Natural killer cell (primary cell): ENCODE measurements around the gene MSL3B.

Experiments used
- ATAC-seq, 3 donors: fragments of 150-1000 bp in 2 of 3; fragments of 200-7000 bp in 1 of 3; cut with Tn5 transposase; 1 replicate in 1 of 3; 2 replicates in 2 of 3; pipeline ENCODE4 v1.10.0; 2021; ENCODE audit warnings: mild to moderate bottlenecking in 2 of 3, moderate library complexity in 2 of 3
- DNase-seq, 2 donors: peaks; one replicate each; pipeline versions ENCODE4 v3.0.0 to v3.0.0-alpha.2; 2013 to 2021; ENCODE audit warnings: mixed read lengths in 1 of 2
- H3K27ac ChIP-seq: one replicate; pipeline ENCODE4 v1.5.1; 2013; ENCODE audit warnings: mild to moderate bottlenecking, low read length
- H3K27me3 ChIP-seq: one replicate; pipeline ENCODE4 v1.6.1; 2013; ENCODE audit warnings: low read length; ENCODE audit not compliant: control insufficient read depth, insufficient read depth
- H3K36me3 ChIP-seq: one replicate; pipeline ENCODE4 v1.6.1; 2013; ENCODE audit warnings: low read length; ENCODE audit not compliant: control insufficient read depth, insufficient read depth
- H3K4me1 ChIP-seq: one replicate; pipeline ENCODE4 v1.6.1; 2013; ENCODE audit warnings: low read length; ENCODE audit not compliant: control insufficient read depth, insufficient read depth
- H3K4me3 ChIP-seq: one replicate; pipeline ENCODE4 v1.5.1; 2013; ENCODE audit warnings: low read length
- H3K9me3 ChIP-seq: one replicate; pipeline ENCODE4 v1.6.1; 2013; ENCODE audit warnings: low read length; ENCODE audit not compliant: control insufficient read depth, insufficient read depth
- H3K27ac Mint-ChIP-seq, 2 donors: one replicate each; pipeline ENCODE4 v1.8.0; 2022; ENCODE audit warnings: mild to moderate bottlenecking in 2 of 2, mixed read lengths in 2 of 2, moderate library complexity in 1 of 2
- H3K27me3 Mint-ChIP-seq, 2 donors: one replicate each; pipeline ENCODE4 v1.8.0; 2022; ENCODE audit warnings: low read depth in 2 of 2, mixed read lengths in 2 of 2
- H3K36me3 Mint-ChIP-seq: one replicate; pipeline ENCODE4 v1.8.0; 2022; ENCODE audit warnings: mixed read lengths
- H3K4me1 Mint-ChIP-seq, 2 donors: one replicate each; pipeline ENCODE4 v1.8.0; 2022; ENCODE audit warnings: mixed read lengths in 2 of 2
- H3K4me3 Mint-ChIP-seq: one replicate; pipeline ENCODE4 v1.8.0; 2022; ENCODE audit warnings: mild to moderate bottlenecking, moderate library complexity, mixed read lengths
- H3K9me3 Mint-ChIP-seq, 2 donors: one replicate each; pipeline ENCODE4 v1.8.0; 2022; ENCODE audit warnings: mixed read lengths in 2 of 2
- CTCF ChIP-seq: fragments of 200-600 bp; IDR thresholded peaks from one replicate; pipeline ENCODE4 v1.8.0; 2022; ENCODE audit warnings: antibody characterized with exemption
- WGBS: methylation state at CpG from one replicate; pipeline ENCODE4 v1.1.7; 2013; ENCODE audit warnings: missing lambda C conversion rate; ENCODE audit not compliant: insufficient coverage; 5-methylcytosine and 5-hydroxymethylcytosine counted together
- intact Hi-C: fragments of 100-400 bp; cut with micrococcal nuclease; formaldehyde crosslinking; loops from one replicate; pipeline ENCODE4 v1.14.2; 2022

MSL3B gene

GRCh38 chr2:233844836-233845235 lies 23.4 kb downstream of the MSL3B start:
- Histone ChIP-seq H3K27ac (no peak overlapping the region), H3K4me1 (no peaks in the 10 kb centered on the region), H3K36me3 (no peaks in the 10 kb centered on the region), H3K9me3 (no peaks in the 10 kb centered on the region), H3K27me3 (no peaks in the 10 kb centered on the region), H3K4me3 (no peak overlapping the region)
- no peak for TF ChIP-seq CTCF
- H3K4me1 Mint-ChIP-seq = peaks cover 0 to 4% of the 10 kb centered on the region in 2 donors
- H3K4me3 Mint-ChIP-seq = no peak overlapping the region
- ATAC-seq = no peak
- H3K9me3 Mint-ChIP-seq = no peaks in the 10 kb centered on the region
- 96% methylated on average over 3 of the region's 3 CpGs for WGBS
- DNase-seq = no peak
- intact Hi-C loops = no loop called here
- no peaks in the 10 kb centered on the region for H3K27me3 Mint-ChIP-seq
- no peaks in the 10 kb centered on the region for H3K36me3 Mint-ChIP-seq
- no peak overlapping the region for H3K27ac Mint-ChIP-seq

- no peaks in the 10 kb centered on the region for H3K27me3 ChIP-seq
- 96% methylated on average over 19 of the region's 19 CpGs for WGBS
- H3K4me3 ChIP-seq = no peak overlapping the region
- no peak overlapping the region for H3K27ac ChIP-seq
- no peak overlapping the region for H3K27ac Mint-ChIP-seq
- no peak for DNase-seq
- H3K4me3 Mint-ChIP-seq = no peak overlapping the region
- no peaks in the 10 kb centered on the region for H3K4me1 ChIP-seq
- no peaks in the 10 kb centered on the region for H3K9me3 ChIP-seq
- no peaks in the 10 kb centered on the region for H3K27me3 Mint-ChIP-seq
- H3K9me3 Mint-ChIP-seq = no peaks in the 10 kb centered on the region
- TF ChIP-seq CTCF = no peak
- no peak for ATAC-seq
- H3K36me3 Mint-ChIP-seq = no peaks in the 10 kb centered on the region
- intact Hi-C loops = no loop called here
- H3K4me1 Mint-ChIP-seq = peaks cover 0 to 4% of the 10 kb centered on the region in 2 donors
- no peaks in the 10 kb centered on the region for H3K36me3 ChIP-seq
Measured at GRCh38 chr2:233844064-233844807, 23.9 kb downstream of the MSL3B start.

DNA sequence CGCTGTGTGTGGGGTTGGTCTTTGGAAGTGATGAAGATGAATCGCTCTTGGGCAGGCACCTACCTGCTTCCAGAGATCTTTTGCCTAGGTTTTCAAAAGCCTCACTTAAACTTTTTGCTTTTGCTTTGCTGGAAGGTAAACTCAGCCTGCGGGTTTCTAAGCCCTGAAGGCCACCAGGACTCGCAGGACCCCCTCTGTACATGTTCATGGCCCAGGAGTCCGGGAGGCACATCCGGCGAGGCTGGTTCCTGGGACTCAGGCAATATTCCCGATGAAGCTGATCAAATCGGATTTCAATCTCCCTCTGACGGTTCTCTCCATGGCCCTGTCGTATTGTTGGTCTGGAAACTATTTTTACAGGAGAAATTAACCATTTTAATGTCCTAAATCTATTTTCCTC lies 27.0 kb downstream of the MSL3B start:
- Mint-ChIP-seq H3K27me3 (no peaks in the 10 kb centered on the region), H3K36me3 (no peaks in the 10 kb centered on the region), H3K9me3 (no peaks in the 10 kb centered on the region), H3K4me3 (no peak overlapping the region), H3K27ac (no peak overlapping the region), H3K4me1 (peaks cover 4 to 8% of the 10 kb centered on the region in 2 donors)
- Histone ChIP-seq H3K9me3 (no peaks in the 10 kb centered on the region), H3K4me3 (no peak overlapping the region), H3K4me1 (no peaks in the 10 kb centered on the region), H3K27ac (no peak overlapping the region), H3K27me3 (no peaks in the 10 kb centered on the region), H3K36me3 (no peaks in the 10 kb centered on the region)
- no peak for TF ChIP-seq CTCF
- WGBS = 98% methylated on average over 11 of the region's 11 CpGs
- DNase-seq = no peak
- no peak for ATAC-seq
- intact Hi-C loops = no loop called here

DNA sequence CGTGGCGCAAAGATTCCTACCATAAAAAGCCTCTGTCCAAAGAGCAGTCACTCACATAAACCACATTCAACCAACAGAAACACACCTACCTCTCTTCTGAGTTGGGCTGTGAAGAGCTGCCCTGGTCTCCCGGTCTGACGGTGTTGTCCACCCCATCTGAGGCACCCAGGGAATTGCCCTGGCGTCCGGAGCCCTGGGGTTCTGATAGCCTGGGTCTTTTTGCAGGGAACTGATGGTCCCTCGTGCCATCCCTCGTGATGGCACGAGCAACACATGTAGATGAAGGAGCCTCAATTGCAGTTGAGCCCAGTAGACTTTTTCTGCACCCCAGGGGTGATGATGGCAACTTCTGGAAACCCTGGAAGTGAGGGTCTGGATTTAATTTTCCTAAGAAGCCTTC lies 27.7 kb downstream of the MSL3B start:
- H3K27me3 Mint-ChIP-seq = no peaks in the 10 kb centered on the region
- ATAC-seq (no peak), DNase-seq (no peak)
- H3K9me3 ChIP-seq = no peaks in the 10 kb centered on the region
- no peak overlapping the region for H3K4me3 ChIP-seq
- H3K4me3 Mint-ChIP-seq = no peak overlapping the region
- no peak overlapping the region for H3K27ac Mint-ChIP-seq
- H3K36me3 ChIP-seq = no peaks in the 10 kb centered on the region
- no peaks in the 10 kb centered on the region for H3K4me1 ChIP-seq
- 94% methylated on average over 9 of the region's 9 CpGs for WGBS
- intact Hi-C loops = no loop called here
- H3K27me3 ChIP-seq = no peaks in the 10 kb centered on the region
- no peak for TF ChIP-seq CTCF
- no peak overlapping the region for H3K27ac ChIP-seq
- no peaks in the 10 kb centered on the region for H3K36me3 Mint-ChIP-seq
- peaks cover 4 to 8% of the 10 kb centered on the region in 2 donors for H3K4me1 Mint-ChIP-seq
- no peaks in the 10 kb centered on the region for H3K9me3 Mint-ChIP-seq
